ENCODE measurements around the gene CAPN13.

CAPN13 gene

GRCh38 chr2:30683236-30683956, 123.8 kb downstream of the CAPN13 start:
- DNase-seq (ENCODE audit: low spot score): no peak

DNA sequence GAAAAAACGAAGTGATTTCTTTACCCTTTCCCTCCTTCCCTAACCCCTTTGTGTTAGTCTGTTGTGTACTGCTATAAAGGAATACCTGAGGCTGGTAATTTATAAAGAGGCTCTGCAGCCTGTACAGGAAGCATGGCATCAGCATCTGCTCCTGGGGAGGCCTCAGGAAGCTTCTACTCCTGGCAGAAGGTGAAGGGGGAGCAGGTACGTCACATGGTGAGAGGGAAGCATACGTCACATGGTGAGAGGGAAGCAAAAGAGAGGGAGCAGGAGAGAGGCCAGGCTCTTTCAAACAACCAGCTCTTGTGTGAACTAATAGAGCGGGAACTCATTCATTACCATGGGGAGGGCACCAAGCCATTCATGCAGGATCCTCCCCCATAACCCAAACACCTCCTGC, 126.2 kb downstream of the CAPN13 start:
- no peak for DNase-seq (ENCODE audit: low spot score)

DNA sequence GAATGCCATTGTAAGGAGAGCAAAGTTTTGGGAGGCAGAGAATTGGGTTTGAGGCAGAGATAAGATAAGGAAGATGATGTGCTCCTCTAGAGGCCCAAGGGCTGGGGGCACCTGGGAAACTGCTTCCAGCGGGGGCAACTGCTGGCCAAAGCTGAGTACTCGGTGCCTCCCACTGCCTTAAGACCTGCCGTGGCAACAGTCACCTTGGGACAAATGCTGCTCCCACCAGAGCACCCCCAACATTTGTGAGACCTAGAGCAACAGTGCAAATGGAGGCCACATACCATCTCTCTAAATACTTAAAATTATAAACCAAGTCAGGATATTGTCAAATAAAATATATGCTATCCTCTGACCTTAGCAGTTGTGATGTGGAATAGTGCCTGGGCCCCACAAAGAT, 127.1 kb downstream of the CAPN13 start:
- DNase-seq (ENCODE audit: low spot score): no peak

GRCh38 chr2:30679426-30680088, 127.7 kb downstream of the CAPN13 start:
- DNase-seq (ENCODE audit: low spot score): no peak

- DNase-seq (ENCODE audit: low spot score): no peak
Measured at GRCh38 chr2:30678410-30679137, 128.7 kb downstream of the CAPN13 start.

GRCh38 chr2:30677861-30678385, 129.3 kb downstream of the CAPN13 start:
- DNase-seq (ENCODE audit: low spot score): no peak

DNA sequence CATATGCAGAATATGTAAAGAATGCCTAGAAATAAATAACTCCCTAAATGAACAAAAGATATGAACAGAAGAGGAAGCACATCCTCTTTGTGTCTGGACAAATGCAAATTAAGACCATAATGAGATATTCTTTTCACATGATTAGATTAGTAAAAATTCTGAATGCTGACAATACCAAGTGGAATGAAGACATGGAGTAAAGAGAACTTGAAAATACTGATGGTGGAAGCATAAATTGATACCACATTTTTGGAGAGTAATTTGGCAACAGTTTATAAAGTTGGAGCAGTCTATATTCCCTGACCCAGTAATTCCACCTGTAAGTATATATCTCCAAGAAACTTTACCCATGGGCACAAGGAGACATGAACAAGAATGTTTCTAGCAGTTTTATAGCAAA, 130.0 kb downstream of the CAPN13 start:
- DNase-seq (ENCODE audit: low spot score): no peak

- DNase-seq (ENCODE audit: low spot score): no peak
Measured at GRCh38 chr2:30675758-30676157, 131.5 kb downstream of the CAPN13 start.

- DNase-seq (ENCODE audit: low spot score): no peak
Measured at GRCh38 chr2:30673127-30673526, 134.1 kb downstream of the CAPN13 start.
